ENCODE results near the gene PFKFB2. TPM values are rescaled to one million over a fixed set of nuclear protein-coding genes. Genes with fewer than 3 reads are reported as not detected.
"Not testable (repeated sequence)": the region's sequence is repeated elsewhere in the genome, so short reads cannot be mapped to it uniquely, and the experiment has no call there.

The PFKFB2 gene
- total RNA-seq, 2 experiments from 2014 or later = 4.6 to 4.8 TPM

DNA sequence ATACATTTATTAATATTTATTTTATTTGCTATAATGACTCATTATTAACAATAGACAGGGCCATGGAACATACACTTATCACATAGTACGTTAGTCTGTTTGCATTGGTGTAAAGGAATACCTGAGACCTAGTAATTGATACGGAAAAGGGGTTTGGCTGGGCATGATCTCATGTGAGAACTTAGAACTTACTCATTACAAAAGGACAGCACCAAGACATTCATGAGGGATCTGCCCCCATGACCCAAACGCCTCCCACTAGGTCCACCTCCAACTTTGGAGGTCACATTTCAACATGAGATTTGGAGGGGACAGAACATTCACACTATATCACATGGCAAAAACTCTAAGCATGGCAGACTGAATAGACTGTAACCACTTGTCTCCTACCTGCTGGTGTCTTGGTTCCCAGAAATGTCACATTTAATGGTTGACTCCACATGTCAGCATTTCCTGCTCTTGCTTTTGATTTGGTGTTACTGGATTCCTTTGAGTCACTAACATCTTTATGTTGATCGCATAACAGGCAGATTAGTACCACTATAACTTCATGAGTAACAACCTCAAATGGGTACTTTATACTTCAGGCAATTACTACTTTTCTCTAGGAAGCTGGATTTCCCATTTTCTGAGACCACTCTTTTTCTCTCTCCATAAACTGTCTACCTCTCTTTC lies 17.1 kb upstream of the PFKFB2 start:
- H3K4me3 Mint-ChIP-seq = no peak overlapping the region
- peaks cover 28% of the 10 kb centered on the region for H3K27me3 Mint-ChIP-seq
- no peaks in the 10 kb centered on the region for H3K9me3 Mint-ChIP-seq
- H3K36me3 Mint-ChIP-seq = no peaks in the 10 kb centered on the region
- no peak for ATAC-seq (ENCODE audit: low read depth)
- POLR2A ChIA-PET = no interaction called here
- no peak overlapping the region for H3K27ac Mint-ChIP-seq
- peaks cover 3% of the 10 kb centered on the region for H3K4me1 Mint-ChIP-seq
- no peak for DNase-seq

DNA sequence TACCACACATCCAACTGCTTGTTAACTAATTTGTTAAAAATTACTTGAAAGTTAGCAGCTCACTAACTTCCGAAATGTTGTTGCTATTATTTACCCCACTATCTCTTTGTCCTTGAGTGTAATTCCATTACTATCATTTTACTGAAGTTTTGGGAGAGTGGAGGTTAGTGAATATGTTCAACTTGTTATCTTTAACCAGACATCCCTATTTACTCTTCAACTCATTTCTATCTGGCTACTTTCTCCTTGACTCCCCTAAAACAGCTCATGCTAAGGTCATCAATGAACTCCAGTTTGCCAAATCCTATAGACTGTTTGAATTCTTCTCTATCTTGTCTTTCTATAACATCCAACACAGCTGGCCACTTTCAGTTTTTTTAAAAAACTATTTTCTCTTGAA lies 16.2 kb upstream of the PFKFB2 start:
- H3K9me3 Mint-ChIP-seq = no peaks in the 10 kb centered on the region
- H3K27me3 Mint-ChIP-seq = peaks cover 21% of the 10 kb centered on the region
- ATAC-seq (ENCODE audit: low read depth) (no peak), DNase-seq (no peak)
- no peaks in the 10 kb centered on the region for H3K36me3 Mint-ChIP-seq
- no peak overlapping the region for H3K4me3 Mint-ChIP-seq
- POLR2A ChIA-PET = interaction anchor here (0.5 kb wide), 1 partner anchor 139 kb away, joined by 3 read pairs; no protein-coding TSS in a partner anchor
- peaks cover 3% of the 10 kb centered on the region for H3K4me1 Mint-ChIP-seq
- no peak overlapping the region for H3K27ac Mint-ChIP-seq

DNA sequence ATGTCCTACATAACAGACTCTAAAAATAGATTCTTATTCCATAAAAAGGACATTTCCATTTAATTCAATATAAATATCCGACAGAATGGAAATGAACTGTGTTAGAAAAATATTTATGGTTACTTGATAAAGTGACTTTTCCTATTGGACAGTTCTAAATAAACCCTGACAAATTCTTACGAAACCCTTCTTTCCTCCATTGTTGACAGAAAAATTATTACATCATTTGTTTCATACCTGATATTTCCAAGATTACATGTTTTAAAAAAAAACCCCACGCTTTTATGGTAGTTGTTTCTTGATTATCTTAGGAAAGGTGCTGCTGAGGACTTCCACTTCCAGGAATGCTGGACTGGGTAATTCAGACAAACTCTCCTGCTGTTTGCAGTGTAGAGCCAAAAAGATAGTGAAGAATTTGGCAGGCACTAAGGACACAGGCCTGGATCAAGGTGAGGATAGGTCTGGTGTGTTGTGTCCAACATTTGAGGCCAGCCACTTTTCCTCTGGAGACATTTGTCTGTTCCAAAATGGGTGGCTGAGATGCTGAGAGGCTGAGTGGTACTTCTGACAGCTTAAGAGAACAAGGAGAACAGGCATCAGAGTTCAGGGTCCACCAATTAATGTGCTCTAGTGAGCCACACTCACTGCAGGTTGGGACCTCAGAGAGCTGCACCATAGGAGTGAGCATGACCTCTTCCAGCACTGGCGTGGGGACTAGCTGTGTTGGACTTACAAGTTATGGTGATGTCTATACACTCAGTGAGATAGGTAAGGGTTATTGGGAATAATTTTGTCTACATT lies 13.5 kb upstream of the PFKFB2 start:
- no peaks in the 10 kb centered on the region for H3K4me1 Mint-ChIP-seq
- DNase-seq (no peak), ATAC-seq (ENCODE audit: low read depth) (no peak)
- POLR2A ChIA-PET = no interaction called here
- H3K4me3 Mint-ChIP-seq = no peak overlapping the region
- peaks cover 9% of the 10 kb centered on the region for H3K36me3 Mint-ChIP-seq
- H3K27ac Mint-ChIP-seq = no peak overlapping the region
- no peaks in the 10 kb centered on the region for H3K27me3 Mint-ChIP-seq
- H3K9me3 Mint-ChIP-seq = no peaks in the 10 kb centered on the region

DNA sequence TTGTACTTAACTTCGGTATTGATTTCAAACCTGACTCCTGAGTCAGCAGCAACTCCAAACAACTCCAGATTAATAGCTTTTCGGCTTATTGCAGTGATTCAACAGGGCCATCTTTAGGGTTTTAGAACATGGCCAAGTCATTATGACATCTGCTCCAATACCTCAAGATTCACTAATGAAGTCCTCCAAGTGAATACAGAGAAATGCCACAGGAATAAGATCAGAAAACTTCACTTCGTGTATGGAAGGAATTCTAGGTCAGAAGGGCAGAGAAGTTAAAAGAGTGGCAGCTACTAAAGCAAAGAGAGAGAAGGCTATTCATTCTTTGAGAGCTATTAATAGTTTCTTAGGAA lies 12.9 kb upstream of the PFKFB2 start:
- peaks cover 12% of the 10 kb centered on the region for H3K36me3 Mint-ChIP-seq
- DNase-seq (no peak), ATAC-seq (ENCODE audit: low read depth) (no peak)
- no peak overlapping the region for H3K27ac Mint-ChIP-seq
- peaks cover 2% of the 10 kb centered on the region for H3K4me1 Mint-ChIP-seq
- H3K4me3 Mint-ChIP-seq = no peak overlapping the region
- H3K27me3 Mint-ChIP-seq = no peaks in the 10 kb centered on the region
- POLR2A ChIA-PET = no interaction called here
- H3K9me3 Mint-ChIP-seq = no peaks in the 10 kb centered on the region

DNA sequence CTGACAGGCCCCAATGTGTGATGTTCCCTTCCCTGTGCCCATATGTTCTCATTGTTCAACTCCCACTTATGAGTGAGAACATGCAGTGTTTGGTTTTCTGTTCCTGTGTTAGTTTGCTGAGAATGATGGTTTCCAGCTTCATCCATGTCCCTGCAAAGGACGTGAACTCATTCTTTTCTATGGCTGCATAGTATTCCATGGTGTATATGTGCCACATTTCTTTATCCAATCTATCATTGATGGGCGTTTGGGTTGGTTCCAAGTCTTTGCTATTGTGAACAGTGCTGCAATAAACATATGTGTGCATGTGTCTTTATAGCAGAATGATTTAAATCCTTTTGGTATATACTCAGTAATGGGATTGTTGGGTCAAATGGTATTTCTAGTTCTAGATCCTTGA lies 11.7 kb upstream of the PFKFB2 start:
- H3K9me3 Mint-ChIP-seq; DNase-seq; ATAC-seq (ENCODE audit: low read depth); H3K4me3 Mint-ChIP-seq; POLR2A ChIA-PET; H3K27ac Mint-ChIP-seq; H3K4me1 Mint-ChIP-seq; H3K27me3 Mint-ChIP-seq: not testable (repeated sequence)
- peaks cover 17% of the 10 kb centered on the region for H3K36me3 Mint-ChIP-seq

DNA sequence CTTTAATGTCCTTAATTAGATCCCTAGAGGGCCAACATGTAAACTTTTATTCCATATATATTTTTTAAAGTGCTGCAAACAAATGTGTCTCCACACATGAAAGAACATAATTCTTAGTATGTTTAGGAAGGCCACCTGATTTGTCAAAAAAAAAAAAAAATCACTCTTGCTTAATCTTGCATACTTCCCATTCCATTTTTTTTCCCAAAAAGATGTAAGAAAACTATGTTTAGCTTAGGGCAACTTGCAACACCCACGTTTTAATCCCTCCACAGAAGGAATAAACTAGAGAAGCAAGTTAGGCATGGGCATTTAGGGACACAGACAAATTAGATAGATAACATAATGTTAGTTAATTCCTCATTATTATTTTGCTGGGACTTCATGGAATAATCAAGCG lies 7.6 kb upstream of the PFKFB2 start:
- Mint-ChIP-seq H3K4me1 (peaks cover 20% of the 10 kb centered on the region), H3K27ac (no peak overlapping the region), H3K36me3 (peaks cover 24% of the 10 kb centered on the region), H3K9me3 (no peaks in the 10 kb centered on the region), H3K4me3 (no peak overlapping the region), H3K27me3 (no peaks in the 10 kb centered on the region)
- no peak for ATAC-seq (ENCODE audit: low read depth)
- POLR2A ChIA-PET = no interaction called here
- DNase-seq = no peak

DNA sequence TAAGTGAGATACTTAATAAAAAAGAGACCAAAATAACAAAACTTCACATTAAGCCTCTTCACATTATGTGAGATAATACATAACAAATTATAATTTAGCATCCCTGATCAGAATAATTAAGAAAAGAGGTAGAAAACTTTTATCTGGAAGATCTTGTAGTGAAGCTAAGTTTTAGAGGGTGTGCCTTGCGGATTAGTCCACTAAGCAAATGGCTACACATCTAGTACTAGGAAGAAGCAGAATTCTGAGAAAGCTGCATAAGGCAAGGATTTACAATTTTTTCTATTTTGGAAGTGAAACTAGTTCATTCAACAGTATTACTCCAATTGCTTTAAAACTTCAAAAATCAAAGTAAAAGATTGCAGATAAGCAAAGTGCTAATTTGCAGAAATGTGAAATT lies 5.6 kb upstream of the PFKFB2 start:
- POLR2A ChIA-PET = no interaction called here
- no peak overlapping the region for H3K4me3 Mint-ChIP-seq
- no peaks in the 10 kb centered on the region for H3K9me3 Mint-ChIP-seq
- no peak for DNase-seq
- no peak for ATAC-seq (ENCODE audit: low read depth)
- H3K36me3 Mint-ChIP-seq = peaks cover 23% of the 10 kb centered on the region
- no peaks in the 10 kb centered on the region for H3K27me3 Mint-ChIP-seq
- H3K4me1 Mint-ChIP-seq = peaks cover 32% of the 10 kb centered on the region
- H3K27ac Mint-ChIP-seq = no peak overlapping the region

DNA sequence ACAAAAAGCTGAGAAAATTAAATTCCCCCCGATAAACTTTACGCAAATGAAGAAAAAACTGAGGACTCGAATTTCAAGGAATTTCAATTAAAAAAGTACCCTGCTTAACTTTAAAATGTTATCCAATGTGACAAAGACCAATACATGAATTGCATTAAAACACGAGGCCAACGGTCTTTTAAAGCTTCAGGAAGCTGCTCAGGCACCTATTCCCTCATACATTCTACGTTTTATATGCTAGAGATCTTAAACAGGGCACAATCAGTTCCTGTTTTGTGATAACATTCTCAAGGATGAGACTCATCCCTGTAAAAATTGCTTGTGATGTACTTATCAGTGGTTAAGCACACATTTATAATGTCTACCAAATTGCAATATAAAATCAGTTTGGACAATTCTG lies 5.0 kb upstream of the PFKFB2 start:
- POLR2A ChIA-PET = no interaction called here
- Mint-ChIP-seq H3K4me3 (no peak overlapping the region), H3K9me3 (no peaks in the 10 kb centered on the region), H3K27ac (no peak overlapping the region), H3K36me3 (peaks cover 17% of the 10 kb centered on the region), H3K4me1 (peaks cover 32% of the 10 kb centered on the region), H3K27me3 (no peaks in the 10 kb centered on the region)
- DNase-seq (no peak), ATAC-seq (ENCODE audit: low read depth) (no peak)

DNA sequence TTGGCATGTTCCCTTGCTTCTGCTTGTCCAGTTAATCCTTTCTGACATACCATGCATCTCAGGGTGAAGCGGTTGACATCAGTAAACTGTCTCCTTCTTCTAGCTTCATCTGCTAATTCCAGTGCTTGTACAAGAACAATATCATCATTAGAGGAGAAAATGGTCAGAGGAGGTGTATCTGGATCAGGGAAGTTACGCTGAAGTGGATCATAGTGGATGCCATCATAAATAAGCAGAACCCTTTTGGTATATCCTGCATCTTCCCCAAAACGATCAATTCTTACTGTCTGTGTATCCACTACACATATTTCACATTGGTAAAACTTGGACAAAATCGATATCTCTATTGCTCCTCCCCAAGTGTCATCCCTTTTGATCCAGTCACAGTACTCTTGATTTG lies 4.0 kb upstream of the PFKFB2 start:
- Mint-ChIP-seq H3K27ac (peak overlapping the region; percentile 89), H3K36me3 (peaks cover 15% of the 10 kb centered on the region), H3K9me3 (no peaks in the 10 kb centered on the region), H3K4me1 (peaks cover 38% of the 10 kb centered on the region), H3K4me3 (peak overlapping the region; percentile 99), H3K27me3 (no peaks in the 10 kb centered on the region)
- POLR2A ChIA-PET = no interaction called here
- DNase-seq (no peak), ATAC-seq (ENCODE audit: low read depth) (no peak)

DNA sequence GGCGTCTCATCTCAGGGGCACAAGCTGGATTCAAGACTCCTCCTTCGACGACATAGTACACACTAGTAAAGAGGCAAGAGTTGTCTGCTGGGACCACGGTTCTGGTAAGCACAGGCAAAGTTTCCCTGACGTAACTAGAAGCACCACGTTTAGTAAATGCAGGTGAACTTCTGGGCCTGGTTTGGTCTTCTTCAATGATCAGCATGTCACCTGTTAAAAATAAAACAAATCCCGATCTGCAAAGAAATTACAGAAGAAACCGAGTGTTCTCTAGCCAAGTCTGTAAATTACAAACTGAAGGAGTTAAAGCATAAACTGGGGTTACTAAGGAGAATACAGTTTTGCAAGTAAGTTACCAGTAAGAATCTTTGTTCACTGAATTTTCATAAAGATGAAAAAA lies 3.6 kb upstream of the PFKFB2 start:
- H3K9me3 Mint-ChIP-seq = no peaks in the 10 kb centered on the region
- peak overlapping the region; percentile 89 for H3K27ac Mint-ChIP-seq
- H3K36me3 Mint-ChIP-seq = peaks cover 15% of the 10 kb centered on the region
- peaks cover 41% of the 10 kb centered on the region for H3K4me1 Mint-ChIP-seq
- ATAC-seq (ENCODE audit: low read depth) = no peak
- no peaks in the 10 kb centered on the region for H3K27me3 Mint-ChIP-seq
- no peak for DNase-seq
- peak overlapping the region; percentile 99 for H3K4me3 Mint-ChIP-seq
- POLR2A ChIA-PET = interaction anchor here (0.8 to 1.2 kb wide), 3 partner anchors 22 to 127 kb away, joined by 3 to 5 read pairs (median 4); partner anchors contain the start of gene FCMR

DNA sequence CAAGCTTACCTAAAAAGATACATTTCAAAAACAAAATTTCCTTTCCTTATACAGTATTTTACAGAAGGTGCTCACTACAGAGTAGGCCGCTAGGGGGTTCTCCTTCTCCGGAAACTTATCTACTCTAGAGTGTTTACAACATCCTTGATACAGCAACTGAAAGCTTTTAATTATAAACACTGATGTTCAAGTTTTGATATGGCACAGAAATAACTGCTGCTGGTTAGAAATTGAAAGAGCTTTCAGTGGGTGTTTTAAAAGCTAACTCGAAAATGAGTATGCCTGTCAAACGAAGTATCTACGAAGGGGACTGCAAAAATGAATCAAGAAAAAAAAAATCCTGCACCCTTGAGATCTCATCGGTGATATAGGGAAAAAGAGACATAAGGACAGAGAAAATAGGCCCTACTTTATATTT lies 3.1 kb upstream of the PFKFB2 start:
- H3K27me3 Mint-ChIP-seq = no peaks in the 10 kb centered on the region
- no peaks in the 10 kb centered on the region for H3K9me3 Mint-ChIP-seq
- DNase-seq (no peak), ATAC-seq (ENCODE audit: low read depth) (no peak)
- H3K36me3 Mint-ChIP-seq = peaks cover 12% of the 10 kb centered on the region
- POLR2A ChIA-PET = interaction anchor here (0.8 to 1.2 kb wide), 3 partner anchors 21 to 128 kb away, joined by 3 to 5 read pairs (median 4); partner anchors contain the start of gene FCMR
- H3K27ac Mint-ChIP-seq = peak overlapping the region; percentile 89
- H3K4me1 Mint-ChIP-seq = peaks cover 43% of the 10 kb centered on the region
- peak overlapping the region; percentile 99 for H3K4me3 Mint-ChIP-seq

DNA sequence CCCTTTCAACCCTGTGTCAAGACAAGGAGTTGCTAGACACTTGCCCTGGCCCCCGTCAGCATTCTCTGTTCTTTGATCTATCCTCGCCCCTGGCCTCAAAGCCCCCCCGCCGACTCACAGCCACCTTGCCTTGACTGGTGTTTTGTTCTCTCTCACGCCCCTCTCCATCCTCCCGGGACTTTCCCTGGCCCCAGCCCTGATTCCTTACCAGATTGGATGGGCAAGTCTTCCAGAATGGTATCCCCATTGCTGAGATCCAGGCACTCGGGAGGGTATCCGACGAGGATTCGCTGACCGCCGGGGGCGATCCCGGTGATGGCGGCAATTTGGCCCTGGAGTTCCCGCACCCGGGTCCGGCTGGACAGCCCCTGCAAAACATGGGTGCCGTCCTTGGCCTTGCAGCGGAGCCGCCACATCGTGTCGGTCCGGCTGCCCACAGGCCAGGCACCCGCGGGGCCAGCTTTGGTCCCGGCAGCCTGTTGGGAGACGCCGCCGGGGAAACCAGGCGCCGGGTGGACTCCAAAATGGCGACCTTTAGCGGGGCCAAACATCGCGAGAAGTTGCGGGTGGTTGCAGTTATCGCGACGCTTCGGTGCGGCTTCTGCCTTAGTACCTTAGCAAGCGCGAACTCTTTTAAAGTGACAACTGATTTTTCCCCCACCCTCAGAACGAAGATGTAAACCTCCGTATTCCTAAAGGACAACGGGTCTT lies 2.4 kb upstream of the PFKFB2 start:
- H3K27ac Mint-ChIP-seq = peak overlapping the region; percentile 89
- DNase-seq (peak; percentile 91), ATAC-seq (ENCODE audit: low read depth) (peak; percentile 51)
- no peaks in the 10 kb centered on the region for H3K9me3 Mint-ChIP-seq
- H3K27me3 Mint-ChIP-seq = no peaks in the 10 kb centered on the region
- H3K4me1 Mint-ChIP-seq = peaks cover 43% of the 10 kb centered on the region
- peak overlapping the region; percentile 99 for H3K4me3 Mint-ChIP-seq
- POLR2A ChIA-PET = interaction anchor here (0.8 to 1.2 kb wide), 3 partner anchors 21 to 129 kb away, joined by 3 to 5 read pairs (median 4); partner anchors contain the start of gene FCMR
- peaks cover 9% of the 10 kb centered on the region for H3K36me3 Mint-ChIP-seq

DNA sequence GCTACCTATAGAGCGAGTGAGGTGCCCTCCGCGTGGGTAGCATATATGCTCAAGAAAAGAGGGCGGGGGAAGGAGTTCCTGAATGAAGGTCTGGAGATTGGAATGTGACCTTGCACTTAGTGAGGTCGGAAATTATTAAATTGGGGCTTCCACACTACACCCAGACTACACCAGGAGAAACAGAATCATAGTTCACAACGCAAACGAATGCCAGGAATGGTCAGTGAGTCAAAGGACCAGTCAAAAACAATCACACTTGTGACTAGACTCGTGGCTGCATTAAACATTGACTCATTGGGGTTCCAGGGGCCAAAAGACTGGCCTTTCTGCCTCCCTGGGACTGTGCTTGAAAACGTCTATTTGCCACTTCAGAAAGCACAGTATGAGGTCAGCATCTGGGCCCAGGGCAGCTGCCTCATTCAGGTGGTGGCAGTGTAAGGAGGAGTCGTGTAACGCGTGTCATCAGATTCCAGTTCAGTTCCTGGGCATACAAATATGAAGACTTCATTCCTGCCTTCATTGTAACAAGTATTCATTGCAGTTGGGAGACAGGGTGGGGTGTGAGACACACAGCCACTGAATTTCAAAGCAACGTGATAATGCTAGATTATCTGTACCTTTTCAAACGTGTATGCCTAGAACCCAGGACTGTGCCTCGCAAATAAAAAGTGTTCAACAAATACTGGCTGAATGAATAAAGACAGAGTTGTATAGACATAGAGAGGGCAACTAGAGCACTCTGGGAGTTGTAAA lies 1.7 kb upstream of the PFKFB2 start, which contains the start of gene YOD1:
Gene YOD1, minus strand, starts transcription at position 18 of the 753 bp plus-strand sequence. CDS start 178 bp downstream, outside the sequence.
- DNase-seq (no peak), ATAC-seq (ENCODE audit: low read depth) (no peak)
- H3K4me3 Mint-ChIP-seq = peak within 1 kb of the TSS; percentile 99
- no peaks in the 10 kb centered on the region for H3K27me3 Mint-ChIP-seq
- peaks cover 43% of the 10 kb centered on the region for H3K4me1 Mint-ChIP-seq
- POLR2A ChIA-PET = no interaction called here
- peaks cover 6% of the 10 kb centered on the region for H3K36me3 Mint-ChIP-seq
- H3K27ac Mint-ChIP-seq = peak within 1 kb of the TSS; percentile 89
- H3K9me3 Mint-ChIP-seq = no peaks in the 10 kb centered on the region

Measured in activated naive CD8-positive, alpha-beta T cell treated with anti-CD3 and anti-CD28 coated beads, Interleukin-2, amount 10 ng/mL, durations not matched to agents 7 days and 5 days (primary cell).